SK-N-MC (cell line): ENCODE data around the gene PRR5L.

Source experiments
- EZH2 ChIP-seq: fragments of 200-600 bp; sonication (generic); IDR thresholded peaks from one replicate; pipeline ENCODE4 v1.6.1; 2017; ENCODE audit warnings: antibody characterized with exemption
- POLR2AphosphoS5 ChIP-seq: IDR thresholded peaks from 2 replicates; pipeline ENCODE4 v1.6.1; 2012; ENCODE audit warnings: mild to moderate bottlenecking, low read depth, low read length, borderline replicate concordance

DNA sequence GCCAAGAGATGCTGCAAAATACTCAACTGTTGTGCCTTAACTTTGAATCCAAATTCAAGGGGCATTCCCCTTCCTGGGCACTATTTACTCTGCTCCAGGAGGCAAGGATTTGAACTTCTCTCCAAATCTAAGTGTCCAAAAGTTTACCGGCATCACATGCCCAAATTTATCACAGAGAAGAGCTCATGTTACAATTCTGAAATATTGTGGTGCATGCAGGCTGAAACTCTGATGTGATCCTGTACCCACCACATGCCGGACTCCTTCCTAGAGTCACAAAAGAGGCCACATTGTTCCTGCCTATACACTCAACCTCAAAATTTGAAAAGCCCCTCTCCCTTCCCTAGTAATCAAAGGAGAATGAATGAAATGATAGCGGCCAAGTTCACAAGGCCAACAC is 212.7 kb downstream of the PRR5L start:
- TF ChIP-seq EZH2 (no peak), POLR2AphosphoS5 (no peak)
